Cardiac fibroblast (primary cell): ENCODE results near the gene KLF6.

Source experiments
- DNase-seq, 2 donors: peaks; one replicate each; pipeline versions ENCODE4 v3.0.0 to v3.0.0-alpha.2; 2010; ENCODE audit warnings: low read depth in 2 of 2
- H3K4me3 ChIP-seq, 2 donors: replicated peaks in 1 of 2; 1 replicate in 1 of 2; 2 replicates in 1 of 2; pipeline ENCODE4 v1.5.1; 2011; ENCODE audit warnings: low read depth in 2 of 2, low read length in 2 of 2, mild to moderate bottlenecking in 2 of 2, moderate library complexity in 1 of 2
- TF ChIP-seq, protein P1 (sequence below): IDR thresholded peaks from one replicate; pipeline ENCODE4 v1.5.1; 2011; ENCODE audit warnings: low read depth, mild to moderate bottlenecking, low read length, inconsistent platforms

Gene KLF6

DNA sequence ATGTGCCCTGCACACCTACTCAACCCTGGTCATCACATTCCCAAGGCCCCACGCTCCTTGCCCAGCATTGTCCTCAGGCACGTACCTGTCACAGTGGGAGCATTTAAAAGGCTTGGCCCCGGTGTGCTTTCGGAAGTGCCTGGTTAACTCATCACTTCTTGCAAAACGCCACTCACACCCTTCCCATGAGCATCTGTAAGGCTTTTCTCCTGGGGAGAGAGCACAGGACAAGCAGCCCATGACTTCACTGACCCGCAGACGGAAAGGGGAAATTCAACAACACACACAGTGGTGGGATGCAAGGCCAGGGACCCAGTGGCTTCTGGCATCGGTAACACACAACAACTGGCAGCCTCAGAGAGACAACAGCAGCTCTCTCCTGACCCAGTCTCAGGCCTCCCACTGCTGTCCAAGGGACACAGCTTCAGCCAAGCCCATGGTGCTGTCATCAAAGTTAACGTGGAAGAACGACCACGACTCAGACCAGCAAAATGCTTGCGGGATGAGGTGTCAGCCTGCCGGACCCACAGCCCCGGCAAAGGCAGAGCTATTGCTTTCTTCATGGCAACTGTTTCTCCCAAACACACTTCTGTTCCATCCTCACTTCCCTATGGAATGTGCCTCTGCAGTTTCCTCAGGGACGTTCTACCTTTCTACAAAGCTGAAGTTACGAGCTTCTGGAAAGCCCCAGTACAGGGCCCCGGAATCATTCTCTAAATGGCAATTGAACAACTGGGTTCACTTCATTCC, 4.8 kb downstream of the KLF6 start:
- peak overlapping the region; percentile 79 to 90 for H3K4me3 ChIP-seq
- DNase-seq, result peak; percentile 65 to 79
- TF ChIP-seq, protein P1, sequence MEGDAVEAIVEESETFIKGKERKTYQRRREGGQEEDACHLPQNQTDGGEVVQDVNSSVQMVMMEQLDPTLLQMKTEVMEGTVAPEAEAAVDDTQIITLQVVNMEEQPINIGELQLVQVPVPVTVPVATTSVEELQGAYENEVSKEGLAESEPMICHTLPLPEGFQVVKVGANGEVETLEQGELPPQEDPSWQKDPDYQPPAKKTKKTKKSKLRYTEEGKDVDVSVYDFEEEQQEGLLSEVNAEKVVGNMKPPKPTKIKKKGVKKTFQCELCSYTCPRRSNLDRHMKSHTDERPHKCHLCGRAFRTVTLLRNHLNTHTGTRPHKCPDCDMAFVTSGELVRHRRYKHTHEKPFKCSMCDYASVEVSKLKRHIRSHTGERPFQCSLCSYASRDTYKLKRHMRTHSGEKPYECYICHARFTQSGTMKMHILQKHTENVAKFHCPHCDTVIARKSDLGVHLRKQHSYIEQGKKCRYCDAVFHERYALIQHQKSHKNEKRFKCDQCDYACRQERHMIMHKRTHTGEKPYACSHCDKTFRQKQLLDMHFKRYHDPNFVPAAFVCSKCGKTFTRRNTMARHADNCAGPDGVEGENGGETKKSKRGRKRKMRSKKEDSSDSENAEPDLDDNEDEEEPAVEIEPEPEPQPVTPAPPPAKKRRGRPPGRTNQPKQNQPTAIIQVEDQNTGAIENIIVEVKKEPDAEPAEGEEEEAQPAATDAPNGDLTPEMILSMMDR, result no peak

DNA sequence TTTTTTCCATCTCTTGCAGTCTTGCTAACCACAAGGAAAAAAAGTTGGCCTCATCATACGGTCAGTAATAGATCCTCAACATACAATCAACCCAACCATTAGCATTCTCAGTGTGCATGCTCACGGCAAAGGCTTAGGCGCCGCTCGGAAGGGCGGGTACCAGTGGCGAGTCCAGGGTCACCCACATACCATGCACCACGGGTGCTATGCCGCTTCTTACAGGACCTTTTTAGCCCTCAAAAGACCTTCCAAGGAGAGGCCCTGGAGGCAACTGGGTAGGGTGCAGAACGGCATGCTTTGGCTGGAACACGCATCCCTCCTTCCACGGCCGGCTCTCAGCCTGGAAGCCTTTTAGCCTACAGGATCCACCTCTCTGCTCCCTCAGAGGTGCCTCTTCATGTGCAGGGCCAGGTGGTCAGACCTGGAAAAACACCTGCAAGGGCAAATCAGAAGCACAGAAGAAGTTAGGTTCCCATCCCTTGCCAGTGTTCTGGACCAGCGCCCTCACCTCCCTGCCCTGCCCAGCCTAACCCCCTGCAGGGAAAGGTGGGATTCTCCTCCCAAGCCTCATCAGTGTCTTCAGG, 5.8 kb downstream of the KLF6 start:
- peak in 1 of 2 donors; percentile 50 for DNase-seq
- TF ChIP-seq, protein P1, result no peak
- H3K4me3 ChIP-seq, result peak overlapping the region; percentile 79 to 90

DNA sequence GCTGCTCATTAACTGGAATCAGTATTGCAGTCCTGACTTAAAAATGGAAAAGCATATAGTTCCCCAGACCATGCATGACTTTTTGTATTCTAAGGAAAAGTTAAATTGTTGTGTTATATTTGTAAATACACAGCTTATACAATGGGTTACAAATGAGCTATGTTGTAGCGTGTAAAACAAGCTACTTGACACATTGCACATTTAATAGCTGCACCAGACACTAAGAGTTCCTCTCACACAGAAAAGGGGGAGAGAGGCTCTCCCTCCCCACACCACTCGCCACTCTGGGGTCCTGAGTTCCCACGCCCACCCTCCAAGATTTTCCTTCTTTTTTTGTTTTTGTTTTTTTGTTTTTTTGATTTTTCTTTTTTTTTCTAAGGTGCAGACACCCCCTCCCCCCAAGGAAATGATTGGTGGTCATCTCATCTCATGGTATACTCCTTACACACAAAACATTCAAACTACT, 6.3 kb downstream of the KLF6 start:
- peak in 1 of 2 donors; percentile 58 for DNase-seq
- peak overlapping the region in 1 of 2 donors; percentile 90 for H3K4me3 ChIP-seq
- TF ChIP-seq, protein P1, result no peak

DNA sequence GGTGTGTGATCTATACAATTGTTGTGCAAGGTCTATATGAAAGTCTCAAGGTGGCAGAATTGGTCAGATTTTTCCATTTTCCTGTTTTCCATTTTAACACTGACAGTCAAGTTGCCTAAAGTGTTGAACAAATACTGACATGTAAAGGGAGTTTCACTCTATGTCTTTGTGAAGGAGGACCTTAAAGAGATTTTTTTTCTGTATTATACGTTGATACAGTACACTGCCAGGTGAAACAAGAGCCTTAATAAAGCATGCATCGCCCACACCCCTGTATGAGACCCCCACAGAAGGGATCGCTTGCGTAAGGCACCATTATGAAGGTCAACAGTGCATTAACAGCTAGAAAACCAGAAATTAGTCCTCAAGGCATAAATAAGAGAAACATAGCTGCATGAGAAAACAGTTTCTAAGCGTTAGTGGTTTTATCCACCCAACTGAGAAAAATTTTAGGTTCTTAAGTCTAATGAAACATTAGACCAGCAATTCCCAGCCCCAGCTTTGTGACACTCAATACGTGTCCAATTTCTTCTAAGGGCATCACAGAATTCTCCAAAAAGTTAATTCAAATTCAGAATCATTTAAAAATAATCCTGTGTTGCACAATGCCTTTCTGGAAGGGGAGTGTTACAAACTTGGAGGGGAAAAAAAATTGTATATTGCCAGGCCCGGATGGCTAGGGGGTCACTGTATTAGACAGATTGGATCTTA, 6.9 kb downstream of the KLF6 start:
- H3K4me3 ChIP-seq, result peak overlapping the region in 1 of 2 donors; percentile 3
- peak; percentile 47 to 56 for DNase-seq
- TF ChIP-seq, protein P1, result no peak

DNA sequence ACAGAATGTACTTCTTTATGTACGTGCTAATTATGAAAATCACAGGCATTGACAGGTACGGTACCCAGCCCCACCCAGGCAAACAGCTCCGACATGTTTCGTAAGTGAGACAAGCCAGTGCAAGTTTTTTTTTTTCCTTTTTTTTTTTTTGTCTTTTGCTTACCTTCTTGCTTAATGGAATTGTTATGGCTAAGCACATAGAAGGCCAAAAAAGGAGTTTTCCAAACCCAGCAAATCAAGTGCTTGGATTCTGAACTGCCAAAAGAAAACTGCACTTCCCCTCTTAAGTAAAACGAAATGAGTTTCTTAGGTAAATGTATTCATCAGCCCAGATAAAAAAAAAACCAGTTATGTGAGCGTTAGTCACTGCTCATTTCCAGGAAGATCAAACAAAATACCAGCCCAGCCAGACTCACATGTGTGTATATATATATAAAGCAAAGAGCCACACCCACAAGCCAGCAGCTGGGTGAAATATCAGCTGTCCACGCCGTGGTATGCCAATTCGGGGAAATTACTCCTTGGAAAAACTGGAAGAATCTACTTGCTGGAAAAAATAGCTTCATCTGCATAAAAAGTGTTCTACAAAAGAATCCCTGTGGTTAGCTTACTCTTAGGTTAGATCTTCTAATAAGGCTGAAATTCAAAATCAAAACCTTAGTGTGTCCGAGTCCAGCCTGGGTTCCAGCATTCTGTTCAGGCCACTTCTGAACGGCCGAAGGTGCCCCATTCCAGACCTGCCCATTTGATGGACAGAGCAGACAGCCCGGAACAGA, 8.0 kb downstream of the KLF6 start:
- peak; percentile 91 to 93 for DNase-seq
- no peak overlapping the region for H3K4me3 ChIP-seq
- TF ChIP-seq, protein P1, result no peak
